NCI-H748 (cell line): Measurements from ENCODE around the gene ZNF350.
"Not testable (repeated sequence)": the region's sequence is repeated elsewhere in the genome, so short reads cannot be mapped to it uniquely, and the experiment has no call there.

Experiments used
- DNase-seq: peaks from one replicate; lab custom pipeline; 2025; ENCODE audit not compliant: unreplicated experiment; lab: John Stamatoyannopoulos, UW

Gene ZNF350

GRCh38 chr19:51986309-51987291 lies at the start of gene ZNF350:
Gene ZNF350 (minus strand): TSS chr19:51986840. CDS start chr19:51974360, 12,480 bp downstream.
- peak; percentile 97 for DNase-seq

- DNase-seq, result no peak
These were observed 47.5 kb upstream of the ZNF350 start for GRCh38 chr19:52034051-52034728.

GRCh38 chr19:52028780-52029123 lies 42.1 kb upstream of the ZNF350 start:
- peak; percentile 80 for DNase-seq

- DNase-seq, result peak; percentile 96
These were observed 41.6 kb upstream of the ZNF350 start, which contains the start of gene ZNF614 for GRCh38 chr19:52028027-52028779. Gene ZNF614 (minus strand): TSS chr19:52028379. CDS start chr19:52025745, 2,634 bp downstream.

- not testable (repeated sequence) for DNase-seq
These were observed 39.8 kb upstream of the ZNF350 start for GRCh38 chr19:52026255-52026990.

- not testable (repeated sequence) for DNase-seq
These were observed 37.8 kb upstream of the ZNF350 start for GRCh38 chr19:52024478-52024877.

GRCh38 chr19:52022193-52022592 lies 35.6 kb upstream of the ZNF350 start:
- DNase-seq, result no peak

GRCh38 chr19:52020506-52020905 lies 33.9 kb upstream of the ZNF350 start:
- DNase-seq, result no peak

- no peak for DNase-seq
These were observed 24.0 kb upstream of the ZNF350 start for GRCh38 chr19:52010674-52011073.

- DNase-seq, result peak; percentile 94
These were observed 21.3 kb upstream of the ZNF350 start, which contains the start of gene ZNF615 for GRCh38 chr19:52007806-52008557. Gene ZNF615 (minus strand): TSS chr19:52008211. CDS start chr19:52003711, 4,500 bp downstream.

GRCh38 chr19:52007451-52007805 lies 20.8 kb upstream of the ZNF350 start:
- DNase-seq, result peak; percentile 54

- DNase-seq, result no peak
These were observed 7.5 kb upstream of the ZNF350 start for GRCh38 chr19:51994048-51994644.

- no peak for DNase-seq
These were observed 6.8 kb upstream of the ZNF350 start for GRCh38 chr19:51993422-51993821.

- no peak for DNase-seq
These were observed 3.3 kb downstream of the ZNF350 start for GRCh38 chr19:51983361-51983760.

GRCh38 chr19:51980926-51981325 lies 5.7 kb downstream of the ZNF350 start:
- not testable (repeated sequence) for DNase-seq

- DNase-seq, result no peak
These were observed 6.4 kb downstream of the ZNF350 start for GRCh38 chr19:51980116-51980736.

GRCh38 chr19:51978882-51979281 lies 7.8 kb downstream of the ZNF350 start:
- DNase-seq, result no peak

- no peak for DNase-seq
These were observed 9.3 kb downstream of the ZNF350 start for GRCh38 chr19:51977346-51977745.

- DNase-seq, result no peak
These were observed 9.8 kb downstream of the ZNF350 start for GRCh38 chr19:51976852-51977251.
